Lower lobe of right lung (tissue), 2 donors: ENCODE results near the gene AJAP1. TPM values are rescaled to one million over a fixed set of nuclear protein-coding genes. Genes with fewer than 3 reads are reported as not detected.

Source experiments
- ATAC-seq, 2 donors: fragments of 200-7000 bp; cut with Tn5 transposase; one replicate each; pipeline ENCODE4 v1.9.1; 2020 to 2022; ENCODE audit warnings: mild to moderate bottlenecking in 2 of 2, moderate library complexity in 2 of 2
- DNase-seq: peaks from one replicate; pipeline ENCODE4 v3.0.0-alpha.2; 2020
- H3K27ac ChIP-seq: fragments of 200-600 bp; one replicate; pipeline ENCODE4 v1.8.0; 2022
- H3K27me3 ChIP-seq: fragments of 200-600 bp; one replicate; pipeline ENCODE4 v1.8.0; 2022; ENCODE audit warnings: low read depth
- H3K36me3 ChIP-seq: fragments of 200-600 bp; one replicate; pipeline ENCODE4 v1.8.0; 2022; ENCODE audit warnings: mild to moderate bottlenecking
- H3K4me1 ChIP-seq: fragments of 200-600 bp; one replicate; pipeline ENCODE4 v1.8.0; 2022
- H3K4me3 ChIP-seq: fragments of 200-600 bp; one replicate; pipeline ENCODE4 v1.8.0; 2022; ENCODE audit warnings: mild to moderate bottlenecking
- H3K9me3 ChIP-seq: fragments of 200-600 bp; one replicate; pipeline ENCODE4 v1.8.0; 2022
- intact Hi-C: fragments of 100-400 bp; cut with DNase I; formaldehyde crosslinking; loops from one replicate; pipeline ENCODE4 v1.11.0; 2022
- total RNA-seq: library from RNA; stranded (reverse); fragmentation: NEBNext Ultra II Directional; extraction: Animal tissue kit (Norgen Biotek cat#: 25700); gene quantifications from one replicate; pipeline ENCODE4 v1.2.1, GENCODE V29; 2021
- TF ChIP-seq, protein P1 (sequence below): fragments of 200-600 bp; IDR thresholded peaks from one replicate; pipeline ENCODE4 v1.8.0; 2022; ENCODE audit warnings: antibody characterized with exemption, mild to moderate bottlenecking
- donor health status: DM: no; HTN: yes; CAD: no; lungs with severe emphysema.

Gene AJAP1
- total RNA-seq, 1 donor from 2014 or later: 0.77 TPM

DNA sequence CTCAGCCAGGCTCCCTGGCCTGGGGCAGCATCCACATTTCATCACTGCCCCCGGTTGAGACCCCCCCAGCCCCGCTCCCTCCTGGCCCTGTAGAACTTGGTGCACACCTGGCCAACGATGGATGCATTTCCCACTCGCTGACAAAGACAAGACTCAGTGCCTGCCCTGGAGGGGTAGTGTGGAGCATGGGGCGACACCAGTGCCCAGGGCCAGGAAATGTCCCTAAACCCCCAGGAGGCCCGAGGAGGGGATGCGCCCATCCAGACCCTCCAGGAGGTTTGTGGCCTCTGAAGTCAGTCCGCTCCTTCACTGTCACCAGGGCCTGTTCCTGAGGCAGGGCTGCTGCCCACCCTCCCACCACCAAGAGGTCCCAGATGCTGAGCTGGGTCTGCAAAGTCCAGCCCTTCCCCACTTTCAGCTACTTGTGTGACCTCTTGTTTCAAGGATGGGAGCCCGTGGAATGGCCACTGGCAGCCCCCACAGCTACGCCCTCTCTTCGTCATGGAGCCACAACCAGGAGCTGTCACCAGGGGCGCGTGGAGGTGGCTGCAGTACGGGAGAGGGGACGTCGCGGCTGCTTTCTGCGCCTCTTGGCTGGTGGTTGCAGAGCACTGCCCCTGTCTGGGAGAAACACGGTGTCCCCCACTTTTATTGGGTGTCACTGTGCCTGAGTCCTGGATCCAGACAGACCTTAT, 35.7 kb downstream of the AJAP1 start:
- intact Hi-C loops: no loop called here
- H3K36me3 ChIP-seq: no peaks in the 10 kb centered on the region
- TF ChIP-seq, protein P1, sequence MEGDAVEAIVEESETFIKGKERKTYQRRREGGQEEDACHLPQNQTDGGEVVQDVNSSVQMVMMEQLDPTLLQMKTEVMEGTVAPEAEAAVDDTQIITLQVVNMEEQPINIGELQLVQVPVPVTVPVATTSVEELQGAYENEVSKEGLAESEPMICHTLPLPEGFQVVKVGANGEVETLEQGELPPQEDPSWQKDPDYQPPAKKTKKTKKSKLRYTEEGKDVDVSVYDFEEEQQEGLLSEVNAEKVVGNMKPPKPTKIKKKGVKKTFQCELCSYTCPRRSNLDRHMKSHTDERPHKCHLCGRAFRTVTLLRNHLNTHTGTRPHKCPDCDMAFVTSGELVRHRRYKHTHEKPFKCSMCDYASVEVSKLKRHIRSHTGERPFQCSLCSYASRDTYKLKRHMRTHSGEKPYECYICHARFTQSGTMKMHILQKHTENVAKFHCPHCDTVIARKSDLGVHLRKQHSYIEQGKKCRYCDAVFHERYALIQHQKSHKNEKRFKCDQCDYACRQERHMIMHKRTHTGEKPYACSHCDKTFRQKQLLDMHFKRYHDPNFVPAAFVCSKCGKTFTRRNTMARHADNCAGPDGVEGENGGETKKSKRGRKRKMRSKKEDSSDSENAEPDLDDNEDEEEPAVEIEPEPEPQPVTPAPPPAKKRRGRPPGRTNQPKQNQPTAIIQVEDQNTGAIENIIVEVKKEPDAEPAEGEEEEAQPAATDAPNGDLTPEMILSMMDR: no peak

GRCh38 chr1:4690951-4691675, 36.7 kb downstream of the AJAP1 start:
- DNase-seq (no peak), ATAC-seq (no peak)
- Histone ChIP-seq H3K9me3 (no peaks in the 10 kb centered on the region), H3K36me3 (no peaks in the 10 kb centered on the region), H3K27ac (no peak overlapping the region), H3K4me1 (no peaks in the 10 kb centered on the region), H3K4me3 (no peak overlapping the region), H3K27me3 (peaks cover 14% of the 10 kb centered on the region)
- TF ChIP-seq, protein P1: no peak
- intact Hi-C loops: no loop called here

More for the DNA sequence above, 35.7 kb downstream of the AJAP1 start:
- H3K9me3 ChIP-seq: no peaks in the 10 kb centered on the region
- no peak for DNase-seq
- no peaks in the 10 kb centered on the region for H3K4me1 ChIP-seq
- ATAC-seq: no peak
- no peak overlapping the region for H3K27ac ChIP-seq
- no peak overlapping the region for H3K4me3 ChIP-seq
- H3K27me3 ChIP-seq: peaks cover 18% of the 10 kb centered on the region

GRCh38 chr1:4691766-4692405, 37.5 kb downstream of the AJAP1 start:
- intact Hi-C loops: no loop called here
- Histone ChIP-seq H3K27ac (no peak overlapping the region), H3K36me3 (no peaks in the 10 kb centered on the region), H3K27me3 (peaks cover 9% of the 10 kb centered on the region), H3K9me3 (no peaks in the 10 kb centered on the region), H3K4me1 (no peaks in the 10 kb centered on the region), H3K4me3 (no peak overlapping the region)
- TF ChIP-seq, protein P1: no peak
- ATAC-seq: no peak
- DNase-seq: no peak

- no peak overlapping the region for H3K4me3 ChIP-seq
- peaks cover 7% of the 10 kb centered on the region for H3K27me3 ChIP-seq
- ATAC-seq: no peak
- H3K4me1 ChIP-seq: no peaks in the 10 kb centered on the region
- TF ChIP-seq, protein P1: no peak
- no peak for DNase-seq
- H3K27ac ChIP-seq: no peak overlapping the region
- intact Hi-C loops: no loop called here
- no peaks in the 10 kb centered on the region for H3K9me3 ChIP-seq
- H3K36me3 ChIP-seq: no peaks in the 10 kb centered on the region
These were observed 38.0 kb downstream of the AJAP1 start for GRCh38 chr1:4692437-4692836.

- Histone ChIP-seq H3K4me1 (no peaks in the 10 kb centered on the region), H3K27ac (no peak overlapping the region), H3K4me3 (no peak overlapping the region), H3K27me3 (peaks cover 7% of the 10 kb centered on the region), H3K36me3 (no peaks in the 10 kb centered on the region), H3K9me3 (no peaks in the 10 kb centered on the region)
- TF ChIP-seq, protein P1: no peak
- no peak for DNase-seq
- ATAC-seq: no peak
- intact Hi-C loops: no loop called here
These were observed 38.9 kb downstream of the AJAP1 start for GRCh38 chr1:4693331-4693730.
